Mesodermal cell (in vitro differentiated cells): ENCODE data around the gene PDLIM1.
A peak's percentile ranks its signal among the peaks of the same experiment; 100 is the strongest.

Experiments used
- H3K27ac ChIP-seq: 2 replicates; pipeline ENCODE4 v1.7.0; 2013; ENCODE audit warnings: mild to moderate bottlenecking, low read depth, low read length, moderate library complexity; ENCODE audit not compliant: severe bottlenecking
- H3K36me3 ChIP-seq: 2 replicates; pipeline ENCODE4 v1.7.1; 2013; ENCODE audit warnings: mild to moderate bottlenecking, low read length, moderate library complexity; ENCODE audit not compliant: control insufficient read depth, insufficient read depth
- H3K4me1 ChIP-seq: one replicate; pipeline ENCODE4 v1.7.1; 2013; ENCODE audit warnings: mild to moderate bottlenecking, low read length; ENCODE audit not compliant: insufficient read depth, control insufficient read depth, poor library complexity, severe bottlenecking
- H3K4me3 ChIP-seq: 2 replicates; pipeline ENCODE4 v1.7.0; 2013; ENCODE audit warnings: low read length, control low read depth, mild to moderate bottlenecking; ENCODE audit not compliant: insufficient read depth, poor library complexity, severe bottlenecking; ENCODE audit errors: extremely low read depth
- H3K9me3 ChIP-seq: 2 replicates; pipeline ENCODE4 v1.7.1; 2013; ENCODE audit warnings: mild to moderate bottlenecking, low read length, moderate library complexity; ENCODE audit not compliant: control insufficient read depth
- WGBS, 2 experiments: methylation state at CpG; one replicate each; pipeline ENCODE4 v1.1.5; 2013; ENCODE audit warnings: missing lambda C conversion rate in 2 of 2; ENCODE audit not compliant: insufficient coverage in 2 of 2; 5-methylcytosine and 5-hydroxymethylcytosine counted together

PDLIM1 gene

DNA sequence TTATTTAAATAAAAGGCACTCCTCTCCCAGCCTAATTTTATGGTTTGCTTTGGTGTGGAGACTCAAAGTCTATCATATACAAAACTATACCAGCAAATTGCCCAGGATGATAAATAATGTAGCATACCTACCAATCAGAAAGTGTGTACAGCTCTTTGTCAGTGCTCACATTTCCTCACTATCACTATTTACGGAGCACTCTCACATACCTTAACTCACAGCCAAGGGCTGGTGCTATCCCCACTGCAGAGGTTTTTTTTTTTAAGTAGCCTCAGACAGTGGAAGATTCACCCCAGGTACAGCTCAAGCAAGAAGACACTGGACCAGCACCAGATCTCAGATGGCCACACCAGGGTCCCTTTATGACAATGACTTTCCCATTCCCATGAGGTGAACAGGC is 2.5 kb downstream of the PDLIM1 start:
- H3K9me3 ChIP-seq: no peaks in the 10 kb centered on the region
- H3K4me1 ChIP-seq: peaks cover 18% of the 10 kb centered on the region
- H3K36me3 ChIP-seq: peaks cover 14% of the 10 kb centered on the region
- no peak overlapping the region for H3K27ac ChIP-seq
- peak overlapping the region; percentile 75 for H3K4me3 ChIP-seq
- 71 to 83% methylated on average over 1 of the region's 1 CpG for WGBS, 2 experiments

DNA sequence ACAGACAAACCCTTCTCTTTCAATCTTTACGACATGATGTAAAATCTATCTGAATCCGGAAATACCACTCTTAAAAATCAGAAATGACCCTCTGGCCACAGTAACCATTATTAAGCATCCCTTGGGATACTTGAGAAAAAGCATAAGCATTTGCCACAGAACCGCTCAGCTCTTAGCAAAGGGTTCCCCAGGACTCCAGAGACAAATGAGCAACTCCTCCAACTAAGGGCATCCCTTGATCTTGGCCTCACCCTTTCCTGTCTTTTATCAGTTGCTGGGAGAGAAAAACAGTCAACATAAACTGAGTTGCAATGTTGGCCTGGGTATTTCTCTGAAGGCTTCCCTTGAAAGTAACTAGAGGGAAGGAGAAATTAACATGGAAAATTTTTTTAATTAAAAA is 3.5 kb downstream of the PDLIM1 start:
- 87% methylated on average over 3 of the region's 3 CpGs for WGBS, 2 experiments
- H3K4me1 ChIP-seq: peaks cover 18% of the 10 kb centered on the region
- no peak overlapping the region for H3K4me3 ChIP-seq
- H3K27ac ChIP-seq: no peak overlapping the region
- H3K36me3 ChIP-seq: peaks cover 14% of the 10 kb centered on the region
- no peaks in the 10 kb centered on the region for H3K9me3 ChIP-seq

- Histone ChIP-seq H3K36me3 (peaks cover 14% of the 10 kb centered on the region), H3K4me3 (no peak overlapping the region)
Observed at GRCh38 chr10:95286707-95287106, 4.1 kb downstream of the PDLIM1 start.

DNA sequence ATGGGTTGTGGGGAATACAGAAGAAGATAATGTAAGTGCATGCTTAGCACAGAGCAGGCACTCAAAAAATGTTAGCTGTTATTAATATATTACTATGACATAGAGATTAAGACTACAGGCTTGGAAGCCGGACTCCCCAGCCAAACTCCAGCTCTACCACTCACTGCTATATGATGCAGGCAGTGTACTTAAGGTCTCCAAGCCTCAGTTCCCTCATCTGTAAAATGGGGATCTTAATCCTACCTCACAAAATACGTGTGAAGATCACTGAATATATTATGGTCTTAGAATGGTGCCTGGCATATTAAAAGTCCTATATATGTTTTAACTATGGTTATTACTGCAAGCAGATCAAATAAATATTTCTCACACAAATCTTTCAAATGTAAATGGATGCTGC is 5.2 kb downstream of the PDLIM1 start:
- WGBS, 2 experiments: no CpG with 5 or more reads among the region's 2 CpGs
- Histone ChIP-seq H3K36me3 (peaks cover 14% of the 10 kb centered on the region), H3K4me1 (peaks cover 30% of the 10 kb centered on the region), H3K9me3 (no peaks in the 10 kb centered on the region), H3K27ac (no peak overlapping the region), H3K4me3 (no peak overlapping the region)

More at GRCh38 chr10:95286707-95287106, 4.1 kb downstream of the PDLIM1 start:
- Histone ChIP-seq H3K27ac (no peak overlapping the region), H3K4me1 (peaks cover 22% of the 10 kb centered on the region), H3K9me3 (no peaks in the 10 kb centered on the region)
- 40% methylated on average over 1 of the region's 1 CpG; no CpG with 5 or more reads in 1 of the 2 experiments for WGBS, 2 experiments

DNA sequence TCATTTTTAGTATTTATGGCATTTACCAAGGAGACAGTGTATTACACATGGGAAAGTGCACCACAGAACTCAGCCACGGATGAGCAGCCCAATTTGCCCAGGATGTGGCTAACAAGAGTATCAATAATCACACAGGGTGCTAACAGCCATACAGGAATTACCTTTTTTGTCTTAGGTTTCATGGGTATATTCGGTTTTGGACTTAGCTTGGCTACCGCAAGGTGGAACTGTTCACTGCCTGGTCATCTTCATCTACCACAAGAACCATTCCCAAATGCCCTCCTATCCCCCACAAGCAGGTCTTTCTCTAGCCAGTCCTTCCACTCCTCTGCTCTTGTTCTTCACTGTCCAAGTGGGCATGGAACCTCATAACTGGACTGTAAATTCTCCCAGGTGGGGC is 6.0 kb downstream of the PDLIM1 start:
- H3K36me3 ChIP-seq: peaks cover 14% of the 10 kb centered on the region
- no peak overlapping the region for H3K27ac ChIP-seq
- no peaks in the 10 kb centered on the region for H3K9me3 ChIP-seq
- 100% methylated on average over 3 of the region's 3 CpGs for WGBS, 2 experiments
- no peak overlapping the region for H3K4me3 ChIP-seq
- H3K4me1 ChIP-seq: peaks cover 35% of the 10 kb centered on the region

DNA sequence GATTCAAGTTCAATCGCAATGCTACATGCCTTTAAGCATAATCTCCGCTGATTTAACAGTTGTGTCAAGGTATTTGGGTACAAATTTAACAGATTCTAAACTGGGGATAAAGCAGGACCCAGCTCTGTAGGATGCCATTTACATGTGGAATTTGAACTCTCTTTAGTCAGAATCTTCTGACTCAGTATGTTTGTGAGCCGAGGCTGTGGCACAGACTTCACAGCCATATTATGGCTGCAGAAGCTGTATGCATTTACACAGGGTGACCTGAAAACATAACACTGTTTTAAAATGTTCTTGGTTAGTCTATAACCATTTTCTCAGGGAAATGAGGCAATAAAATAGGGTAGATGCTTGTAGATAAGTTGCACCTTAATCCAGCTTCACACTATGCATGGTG is 8.7 kb downstream of the PDLIM1 start:
- H3K36me3 ChIP-seq: peaks cover 5% of the 10 kb centered on the region
- H3K4me3 ChIP-seq: no peak overlapping the region
- 97% methylated on average over 3 of the region's 3 CpGs for WGBS, 2 experiments

GRCh38 chr10:95281206-95281605 is 9.6 kb downstream of the PDLIM1 start:
- no peaks in the 10 kb centered on the region for H3K9me3 ChIP-seq
- no peak overlapping the region for H3K27ac ChIP-seq
- WGBS, 2 experiments: 100% methylated on average over 1 of the region's 2 CpGs
- no peaks in the 10 kb centered on the region for H3K36me3 ChIP-seq
- H3K4me3 ChIP-seq: no peak overlapping the region
- H3K4me1 ChIP-seq: peaks cover 36% of the 10 kb centered on the region

More for the DNA sequence above, 8.7 kb downstream of the PDLIM1 start:
- peaks cover 40% of the 10 kb centered on the region for H3K4me1 ChIP-seq
- H3K9me3 ChIP-seq: no peaks in the 10 kb centered on the region
- no peak overlapping the region for H3K27ac ChIP-seq

DNA sequence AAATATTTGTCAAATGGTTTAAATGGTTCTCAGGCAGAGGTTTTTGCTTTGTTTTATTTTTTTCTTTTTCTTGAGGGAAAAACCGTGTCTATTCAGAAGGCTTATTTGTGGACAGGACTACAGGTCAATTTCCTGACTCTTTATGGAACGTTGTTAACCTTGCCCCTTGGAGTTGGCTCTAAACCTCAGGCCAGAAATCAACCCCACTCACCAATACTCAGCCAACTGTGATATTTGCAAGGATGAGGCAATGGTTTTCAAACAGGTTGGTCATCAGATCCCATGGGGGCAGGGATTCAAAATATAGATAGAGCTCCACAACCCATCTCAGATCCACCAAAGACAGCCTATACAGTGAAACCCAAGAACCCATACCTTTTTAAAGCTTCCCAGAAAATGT is 10.2 kb downstream of the PDLIM1 start:
- H3K27ac ChIP-seq: no peak overlapping the region

DNA sequence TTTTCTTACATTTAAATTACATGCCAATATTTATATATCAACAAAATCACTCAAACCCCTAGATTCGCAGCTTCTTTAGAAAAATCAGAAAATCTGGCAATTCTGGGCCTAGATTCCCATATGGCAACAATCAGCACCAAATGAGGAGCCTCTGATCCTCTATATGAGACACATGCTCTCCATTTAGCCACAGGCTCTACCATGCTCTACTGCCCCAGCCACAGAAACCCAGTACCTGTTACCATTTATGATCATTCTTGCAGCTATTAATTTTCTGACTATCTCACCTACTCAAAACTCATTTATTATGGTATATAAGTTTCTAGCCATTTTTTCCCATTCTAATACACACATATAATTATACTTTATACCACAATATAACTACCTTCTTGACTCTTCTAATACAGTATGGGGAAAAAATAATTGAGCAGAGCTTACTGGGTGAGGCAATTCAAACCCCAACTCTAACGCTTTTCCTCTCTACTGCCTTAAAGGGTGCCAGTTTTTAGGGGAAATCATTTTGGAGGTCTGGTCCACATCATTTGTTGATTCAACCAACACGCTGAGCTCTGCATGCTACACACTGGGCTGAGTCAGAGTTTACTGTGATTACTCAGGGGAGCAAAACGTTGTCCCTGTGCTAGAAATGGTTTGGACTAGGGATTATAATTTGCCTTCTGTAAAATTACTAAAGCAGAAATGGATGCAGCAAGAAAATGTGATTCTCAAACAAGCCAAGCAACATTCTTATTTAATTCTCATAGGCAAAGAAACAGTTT is 11.6 kb downstream of the PDLIM1 start:
- 85 to 97% methylated on average over 3 of the region's 4 CpGs for WGBS, 2 experiments
- Histone ChIP-seq H3K4me3 (no peak overlapping the region), H3K27ac (no peak overlapping the region), H3K4me1 (peaks cover 42% of the 10 kb centered on the region), H3K9me3 (no peaks in the 10 kb centered on the region), H3K36me3 (peaks cover 11% of the 10 kb centered on the region)

More for the DNA sequence above, 10.2 kb downstream of the PDLIM1 start:
- H3K9me3 ChIP-seq: no peaks in the 10 kb centered on the region
- peaks cover under 1% of the 10 kb centered on the region for H3K36me3 ChIP-seq
- no peak overlapping the region for H3K4me3 ChIP-seq
- H3K4me1 ChIP-seq: peaks cover 36% of the 10 kb centered on the region
- 80% methylated on average over 1 of the region's 2 CpGs; no CpG with 5 or more reads in 1 of the 2 experiments for WGBS, 2 experiments

GRCh38 chr10:95278061-95278988 is 12.5 kb downstream of the PDLIM1 start:
- H3K27ac ChIP-seq: no peak overlapping the region
- 82 to 88% methylated on average over 6 of the region's 6 CpGs for WGBS, 2 experiments
- no peak overlapping the region for H3K4me3 ChIP-seq
- H3K4me1 ChIP-seq: peaks cover 51% of the 10 kb centered on the region
- no peaks in the 10 kb centered on the region for H3K9me3 ChIP-seq
- peaks cover 11% of the 10 kb centered on the region for H3K36me3 ChIP-seq
